Keratinocyte (primary cell): ENCODE data around the gene STIM1. TPM values are rescaled to one million over a fixed set of nuclear protein-coding genes. Genes with fewer than 3 reads are reported as not detected.

Experiments
- DNase-seq: peaks from one replicate; pipeline ENCODE4 v3.0.0-alpha.2; 2011; ENCODE audit warnings: low read depth, missing footprints, low spot score
- FAIRE-seq: peaks from 2 replicates; lab custom pipeline; 2011; peaks lifted over from hg19 to GRCh38; lab: Jason Lieb, UNC
- H2AFZ ChIP-seq: 2 replicates; pipeline ENCODE4 v1.6.0; 2012; ENCODE audit warnings: low read length, control low read depth, inconsistent platforms; ENCODE audit not compliant: control insufficient read depth
- H3K27ac ChIP-seq: 2 replicates; pipeline ENCODE4 v1.5.1; 2011; ENCODE audit warnings: low read length; ENCODE audit not compliant: control insufficient read depth, insufficient read depth
- H3K27me3 ChIP-seq: 3 replicates; pipeline ENCODE4 v1.6.0; 2011; ENCODE audit warnings: low read length; ENCODE audit not compliant: control insufficient read depth, insufficient read depth; ENCODE audit errors: extremely low read depth
- H3K36me3 ChIP-seq, 2 experiments: 2 replicates in 1 of 2; 3 replicates in 1 of 2; pipeline ENCODE4 v1.5.1; 2011; ENCODE audit warnings: low read length in 2 of 2, mild to moderate bottlenecking in 1 of 2; ENCODE audit not compliant: control insufficient read depth in 2 of 2, insufficient read depth in 2 of 2; ENCODE audit errors: extremely low read depth in 1 of 2
- H3K4me1 ChIP-seq: 3 replicates; pipeline ENCODE4 v1.5.1; 2011; ENCODE audit warnings: low read length; ENCODE audit not compliant: control insufficient read depth, insufficient read depth; ENCODE audit errors: extremely low read depth
- H3K4me2 ChIP-seq: 3 replicates; pipeline ENCODE4 v1.6.0; 2011; ENCODE audit warnings: low read depth, low read length; ENCODE audit not compliant: control insufficient read depth, insufficient read depth; ENCODE audit errors: extremely low read depth
- H3K4me3 ChIP-seq, 3 experiments: fragments of 200-600 bp in 1 of 3; sonication (generic) in 1 of 3; 2 replicates in 2 of 3; 3 replicates in 1 of 3; pipeline ENCODE4 v1.5.1; 2011 to 2016; ENCODE audit warnings: low read length in 3 of 3, mild to moderate bottlenecking in 3 of 3, control low read depth in 2 of 3, inconsistent platforms in 1 of 3, low read depth in 1 of 3, mixed read lengths in 1 of 3, mixed run types in 1 of 3, moderate library complexity in 1 of 3; ENCODE audit not compliant: control insufficient read depth in 2 of 3, insufficient read depth in 2 of 3; ENCODE audit errors: extremely low read depth in 1 of 3
- H3K79me2 ChIP-seq: 2 replicates; pipeline ENCODE4 v1.6.0; 2012; ENCODE audit warnings: low read length; ENCODE audit not compliant: control insufficient read depth, insufficient read depth
- H3K9ac ChIP-seq: 3 replicates; pipeline ENCODE4 v1.6.0; 2011; ENCODE audit warnings: low read length; ENCODE audit not compliant: control insufficient read depth, insufficient read depth; ENCODE audit errors: extremely low read depth
- H3K9me1 ChIP-seq: 3 replicates; pipeline ENCODE4 v1.6.0; 2011; ENCODE audit warnings: low read length; ENCODE audit not compliant: control insufficient read depth, insufficient read depth; ENCODE audit errors: extremely low read depth
- H3K9me3 ChIP-seq: 2 replicates; pipeline ENCODE4 v1.5.1; 2012; ENCODE audit warnings: low read depth, low read length; ENCODE audit not compliant: control insufficient read depth
- H4K20me1 ChIP-seq: 3 replicates; pipeline ENCODE4 v1.6.0; 2011; ENCODE audit warnings: low read length; ENCODE audit not compliant: control insufficient read depth, insufficient read depth; ENCODE audit errors: extremely low read depth
- EZH2 ChIP-seq: IDR thresholded peaks from one replicate; pipeline ENCODE4 v1.6.1; 2012; ENCODE audit warnings: inconsistent platforms, mild to moderate bottlenecking, low read length, moderate library complexity
- dilution Hi-C: fragments of 300-500 bp; cut with MboI; formaldehyde crosslinking; loops from one replicate; pipeline ENCODE4 v1.7.0; 2020; ENCODE audit warnings: low sequenced_read_pairs; ENCODE audit not compliant: extremely low pct_ligation_motif_present
- polyA plus RNA-seq, 5 experiments: library from polyadenylated mRNA; depleted of rRNA in 3 of 5; stranded (reverse) in 3 of 5; stranded (forward) in 1 of 5; unstranded in 1 of 5; fragments of >200 nt; gene quantifications; 1 replicate in 1 of 5; 2 replicates in 3 of 5; 3 replicates in 1 of 5; pipeline versions ENCODE4 v1.2.1 to v1.2.3, GENCODE V29; 2011 to 2012; ENCODE audit warnings: missing spikeins in 2 of 5, low read depth in 1 of 5, low replicate concordance in 1 of 5
- TF ChIP-seq, protein P1 (sequence below), 3 experiments: IDR thresholded peaks in 1 of 3; conservative IDR thresholded peaks in 1 of 3; optimal IDR thresholded peaks in 1 of 3; 2 replicates in 2 of 3; 3 replicates in 1 of 3; pipeline versions ENCODE3 to v1.5.1; 2011; ENCODE audit warnings: low read length in 3 of 3, mild to moderate bottlenecking in 3 of 3, moderate library complexity in 2 of 3, control low read depth in 1 of 3, inconsistent platforms in 1 of 3; ENCODE audit not compliant: insufficient read depth in 2 of 3; ENCODE audit errors: extremely low read depth in 1 of 3

The STIM1 gene
- polyA plus RNA-seq, 1 donor (not counting 4 experiments of a cell fraction or from before 2014, with no cell fraction given), result 23.7 TPM

DNA sequence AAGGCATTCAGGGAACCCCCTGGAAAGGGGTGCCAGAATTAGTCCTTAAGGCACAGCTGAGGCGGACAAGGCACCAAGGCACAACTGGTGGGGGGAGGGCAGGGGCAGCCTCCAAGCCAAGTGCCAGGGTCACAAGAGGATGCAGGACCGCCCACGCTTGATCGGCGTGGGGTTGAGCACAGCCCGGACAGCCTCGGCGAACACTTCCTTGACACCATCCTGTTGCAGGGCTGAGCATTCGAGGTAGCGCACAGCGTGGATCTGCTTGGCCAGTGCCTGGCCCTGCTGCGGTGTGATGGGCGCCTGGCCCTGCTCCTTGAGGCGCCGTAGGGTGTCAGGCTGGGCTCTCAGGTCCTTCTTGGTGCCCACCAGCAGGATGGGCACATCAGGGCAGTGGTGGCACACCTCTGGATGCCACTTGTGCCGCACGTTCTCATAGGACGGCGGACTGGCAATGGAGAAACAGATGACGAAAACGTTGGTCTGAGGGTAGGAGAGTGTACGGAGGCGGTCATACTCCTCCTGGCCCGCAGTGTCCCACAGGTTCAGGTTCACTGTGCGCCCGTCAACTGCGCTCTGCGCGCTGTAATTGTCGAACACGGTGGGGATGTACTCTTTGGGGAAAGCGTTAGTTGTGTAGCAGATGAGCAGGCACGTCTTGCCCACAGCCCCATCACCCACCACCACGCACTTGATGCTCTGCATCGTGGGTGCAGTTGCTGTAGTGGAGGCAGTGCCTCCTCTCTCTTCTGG, 27.9 kb upstream of the STIM1 start:
- H3K27ac ChIP-seq, result no peak overlapping the region
- H2AFZ ChIP-seq, result no peak overlapping the region
- H3K4me1 ChIP-seq, result peaks cover 5% of the 10 kb centered on the region
- no peak for TF ChIP-seq EZH2
- TF ChIP-seq, protein P1, sequence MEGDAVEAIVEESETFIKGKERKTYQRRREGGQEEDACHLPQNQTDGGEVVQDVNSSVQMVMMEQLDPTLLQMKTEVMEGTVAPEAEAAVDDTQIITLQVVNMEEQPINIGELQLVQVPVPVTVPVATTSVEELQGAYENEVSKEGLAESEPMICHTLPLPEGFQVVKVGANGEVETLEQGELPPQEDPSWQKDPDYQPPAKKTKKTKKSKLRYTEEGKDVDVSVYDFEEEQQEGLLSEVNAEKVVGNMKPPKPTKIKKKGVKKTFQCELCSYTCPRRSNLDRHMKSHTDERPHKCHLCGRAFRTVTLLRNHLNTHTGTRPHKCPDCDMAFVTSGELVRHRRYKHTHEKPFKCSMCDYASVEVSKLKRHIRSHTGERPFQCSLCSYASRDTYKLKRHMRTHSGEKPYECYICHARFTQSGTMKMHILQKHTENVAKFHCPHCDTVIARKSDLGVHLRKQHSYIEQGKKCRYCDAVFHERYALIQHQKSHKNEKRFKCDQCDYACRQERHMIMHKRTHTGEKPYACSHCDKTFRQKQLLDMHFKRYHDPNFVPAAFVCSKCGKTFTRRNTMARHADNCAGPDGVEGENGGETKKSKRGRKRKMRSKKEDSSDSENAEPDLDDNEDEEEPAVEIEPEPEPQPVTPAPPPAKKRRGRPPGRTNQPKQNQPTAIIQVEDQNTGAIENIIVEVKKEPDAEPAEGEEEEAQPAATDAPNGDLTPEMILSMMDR (optimal IDR thresholded peaks at IDR 0.05 in 1 of 3, IDR thresholded peaks at IDR 0.05 in 1 of 3, conservative IDR thresholded peaks at IDR 0.05 in 1 of 3; ENCODE audit: extremely low read depth in 1 of 3, insufficient read depth in 2 of 3, low read length in 3 of 3), result no peak
- DNase-seq, result no peak
- H3K9me1 ChIP-seq, result peaks cover 6% of the 10 kb centered on the region
- H3K36me3 ChIP-seq, result peaks cover 27 to 38% of the 10 kb centered on the region in 2 experiments
- no peak overlapping the region for H3K4me2 ChIP-seq
- no peak overlapping the region for H3K4me3 ChIP-seq
- H3K9me3 ChIP-seq, result no peaks in the 10 kb centered on the region
- H3K9ac ChIP-seq, result no peak overlapping the region
- peaks cover 2% of the 10 kb centered on the region for H4K20me1 ChIP-seq
- FAIRE-seq, result no peak
- peaks cover 39% of the 10 kb centered on the region for H3K79me2 ChIP-seq
- no peaks in the 10 kb centered on the region for H3K27me3 ChIP-seq
- dilution Hi-C loops, result no loop called here

DNA sequence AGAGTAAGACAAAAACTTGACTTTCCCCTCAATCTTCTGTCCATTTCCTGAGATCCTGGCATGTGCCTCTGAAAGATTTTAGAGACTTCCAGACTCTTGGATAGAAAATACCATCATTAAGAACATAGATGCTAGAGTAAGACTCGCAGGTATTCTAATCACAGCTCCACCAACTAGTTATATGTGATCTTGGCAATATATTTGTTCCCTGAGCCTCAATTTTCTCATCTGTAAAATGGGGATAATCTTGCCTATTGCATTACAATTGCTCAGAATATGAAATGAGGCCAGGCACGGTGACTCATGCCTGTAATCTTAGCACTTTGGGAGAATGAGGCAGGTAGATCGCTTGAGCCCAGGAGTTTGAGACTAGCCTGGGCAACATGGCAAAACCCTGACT, 25.4 kb upstream of the STIM1 start:
- peaks cover 5% of the 10 kb centered on the region for H3K9me1 ChIP-seq
- H2AFZ ChIP-seq, result no peak overlapping the region
- no peaks in the 10 kb centered on the region for H3K9me3 ChIP-seq
- H3K4me3 ChIP-seq, result no peak overlapping the region
- peaks cover 31 to 39% of the 10 kb centered on the region in 2 experiments for H3K36me3 ChIP-seq
- FAIRE-seq (no peak), DNase-seq (no peak)
- H3K27me3 ChIP-seq, result no peaks in the 10 kb centered on the region
- no peak overlapping the region for H3K4me2 ChIP-seq
- dilution Hi-C loops, result no loop called here
- H4K20me1 ChIP-seq, result peaks cover 2% of the 10 kb centered on the region
- H3K9ac ChIP-seq, result no peak overlapping the region
- no peak for TF ChIP-seq EZH2
- TF ChIP-seq, protein P1 (optimal IDR thresholded peaks at IDR 0.05 in 1 of 3, IDR thresholded peaks at IDR 0.05 in 1 of 3, conservative IDR thresholded peaks at IDR 0.05 in 1 of 3; ENCODE audit: extremely low read depth in 1 of 3, insufficient read depth in 2 of 3, low read length in 3 of 3), result no peak
- H3K79me2 ChIP-seq, result peaks cover 63% of the 10 kb centered on the region
- no peak overlapping the region for H3K27ac ChIP-seq
- peaks cover 6% of the 10 kb centered on the region for H3K4me1 ChIP-seq
